HCT116 (cell line): ENCODE results near the gene TEX54. TPM values are rescaled to one million over a fixed set of nuclear protein-coding genes. Genes with fewer than 3 reads are reported as not detected.
A peak's percentile ranks its signal among the peaks of the same experiment; 100 is the strongest.

Source experiments
- ATAC-seq: fragments of 200-7000 bp; cut with Tn5 transposase; 2 replicates; pipeline ENCODE4 v1.9.1; 2020; ENCODE audit warnings: mild to moderate bottlenecking, moderate library complexity
- BruUV-seq: library from RNA; stranded (reverse); fragments of 400-500 nt; replicated peaks from 2 replicates; lab custom pipeline; 2021; lab: Mats Ljungman, UMichigan
- CTCF ChIA-PET: fragments of 300-600 bp; sonication (Branson Sonifier 250); formaldehyde crosslinking; loops from one replicate; lab custom pipeline; 2021; ENCODE audit warnings: antibody characterized with exemption; lab: Charles Lee
- POLR2A ChIA-PET: fragments of 300-600, 350-600 bp; sonication (Branson Sonifier 250); formaldehyde crosslinking; loops from one replicate; lab custom pipeline; 2021; ENCODE audit warnings: antibody characterized with exemption; lab: Charles Lee
- RAD21 ChIA-PET, 2 experiments: fragments of 300-600 bp; sonication (Branson Sonifier 250); formaldehyde crosslinking; loops; one replicate each; lab custom pipeline; 2023; ENCODE audit warnings: low total read pairs in 2 of 2; ENCODE audit not compliant: uncharacterized antibody in 2 of 2, unreplicated experiment in 2 of 2, low non-redundant PET in 1 of 2; lab: Charles Lee
- DNase-seq: peaks from one replicate; pipeline ENCODE4 v3.0.0-alpha.2; 2010; ENCODE audit warnings: low read depth, low spot score
- H2AFZ ChIP-seq: fragments of 200-600 bp; shearing (Covaris generic), sonication (generic); 2 replicates; pipeline ENCODE4 v1.6.1; 2017; ENCODE audit warnings: low read depth, mixed run types, mixed read lengths, antibody characterized with exemption, low read length; ENCODE audit not compliant: poor library complexity, severe bottlenecking
- H3K27ac ChIP-seq: 2 replicates; pipeline ENCODE4 v1.5.1; 2012; ENCODE audit warnings: low read depth, low read length
- H3K27me3 ChIP-seq: fragments of 200-600 bp; sonication (generic); 2 replicates; pipeline ENCODE4 v1.6.1; 2016; ENCODE audit warnings: mixed run types, low read length, mixed read lengths; ENCODE audit not compliant: insufficient read depth
- H3K36me3 ChIP-seq, 2 experiments: fragments of 200-500 bp in 1 of 2; fragments of 200-600 bp in 1 of 2; sonication (Bioruptor generic) in 1 of 2; sonication (generic) in 1 of 2; 2 replicates each; pipeline versions ENCODE4 v1.5.1 to v1.6.1; 2014 to 2016; ENCODE audit warnings: low read length in 2 of 2, inconsistent platforms in 1 of 2, mixed read lengths in 1 of 2, mixed run types in 1 of 2; ENCODE audit not compliant: insufficient read depth in 2 of 2, control insufficient read depth in 1 of 2
- H3K4me1 ChIP-seq, 2 experiments: fragments of 200-600 bp in 1 of 2; sonication (generic) in 1 of 2; 2 replicates each; pipeline versions ENCODE4 v1.5.1 to v1.6.1; 2012 to 2017; ENCODE audit warnings: low read length in 2 of 2, inconsistent platforms in 1 of 2, mild to moderate bottlenecking in 1 of 2, mixed read lengths in 1 of 2, mixed run types in 1 of 2, moderate library complexity in 1 of 2; ENCODE audit not compliant: insufficient read depth in 2 of 2, control insufficient read depth in 1 of 2
- H3K4me2 ChIP-seq: fragments of 200-600 bp; sonication (generic); 2 replicates; pipeline ENCODE4 v1.6.1; 2017; ENCODE audit warnings: mixed run types, low read length, mixed read lengths
- H3K4me3 ChIP-seq, 2 experiments: fragments of 200-600 bp in 1 of 2; sonication (generic) in 1 of 2; replicated peaks in 1 of 2; 2 replicates each; pipeline ENCODE4 v1.5.1; 2011 to 2016; ENCODE audit warnings: low read length in 2 of 2, control low read depth in 1 of 2, low read depth in 1 of 2, mild to moderate bottlenecking in 1 of 2, mixed read lengths in 1 of 2, mixed run types in 1 of 2
- H3K79me2 ChIP-seq: fragments of 200-600 bp; sonication (generic); 2 replicates; pipeline ENCODE4 v1.6.1; 2017; ENCODE audit warnings: mild to moderate bottlenecking, mixed run types, low read length, moderate library complexity, mixed read lengths; ENCODE audit not compliant: insufficient read depth
- H3K9ac ChIP-seq: fragments of 200-600 bp; sonication (generic); 2 replicates; pipeline ENCODE4 v1.6.1; 2016; ENCODE audit warnings: low read length, mixed read lengths
- H3K9me2 ChIP-seq: fragments of 200-600 bp; sonication (generic), shearing (Covaris generic); 2 replicates; pipeline ENCODE4 v1.6.1; 2017; ENCODE audit warnings: mixed run types, mild to moderate bottlenecking, moderate library complexity; ENCODE audit not compliant: insufficient read depth
- H3K9me3 ChIP-seq, 2 experiments: fragments of 200-500 bp in 1 of 2; fragments of 200-600 bp in 1 of 2; sonication (Bioruptor generic) in 1 of 2; sonication (generic) in 1 of 2; 2 replicates each; pipeline ENCODE4 v1.6.1; 2014 to 2017; ENCODE audit warnings: low read length in 2 of 2, mixed read lengths in 2 of 2, inconsistent platforms in 1 of 2, low read depth in 1 of 2, mild to moderate bottlenecking in 1 of 2, mixed run types in 1 of 2, moderate library complexity in 1 of 2; ENCODE audit not compliant: control insufficient read depth in 1 of 2, insufficient read depth in 1 of 2
- H4K20me1 ChIP-seq: fragments of 200-600 bp; sonication (generic), shearing (Covaris generic); 2 replicates; pipeline ENCODE4 v1.6.1; 2017; ENCODE audit warnings: mixed run types, mild to moderate bottlenecking, moderate library complexity; ENCODE audit not compliant: insufficient read depth
- CBX3 ChIP-seq: IDR thresholded peaks from 2 replicates; pipeline ENCODE4 v1.6.1; 2012; ENCODE audit warnings: low read depth
- CEBPB ChIP-seq: IDR thresholded peaks from 2 replicates; pipeline ENCODE4 v1.6.1; 2012; ENCODE audit warnings: low read depth
- ELF1 ChIP-seq: IDR thresholded peaks from 2 replicates; pipeline ENCODE4 v1.6.1; 2012; ENCODE audit warnings: low read depth, borderline replicate concordance
- EZH2 ChIP-seq: fragments of 200-600 bp; sonication (generic); IDR thresholded peaks from 2 replicates; pipeline ENCODE4 v1.6.1; 2017; ENCODE audit warnings: antibody characterized with exemption, mixed run types
- EZH2phosphoT487 ChIP-seq: fragments of 200-600 bp; IDR thresholded peaks from 2 replicates; pipeline ENCODE4 v1.6.1; 2018; ENCODE audit warnings: antibody characterized with exemption, borderline replicate concordance
- FOSL1 ChIP-seq: IDR thresholded peaks from 2 replicates; pipeline ENCODE4 v1.6.1; 2012; ENCODE audit warnings: low read depth
- JUND ChIP-seq: IDR thresholded peaks from 2 replicates; pipeline ENCODE4 v1.6.1; 2012
- POLR2A ChIP-seq: IDR thresholded peaks from 2 replicates; pipeline ENCODE4 v1.7.0; 2011; ENCODE audit warnings: borderline replicate concordance; ENCODE audit not compliant: insufficient read depth, insufficient read length; ENCODE audit errors: extremely low read depth
- POLR2AphosphoS5 ChIP-seq: IDR thresholded peaks from 2 replicates; pipeline ENCODE4 v1.6.1; 2011; ENCODE audit warnings: mild to moderate bottlenecking, low read depth, low read length, moderate library complexity
- RAD21 ChIP-seq: IDR thresholded peaks from 2 replicates; pipeline ENCODE4 v1.6.1; 2012; ENCODE audit warnings: low read depth, mild to moderate bottlenecking
- SIN3A ChIP-seq: IDR thresholded peaks from 2 replicates; pipeline ENCODE4 v1.6.1; 2012; ENCODE audit warnings: low read depth
- SP1 ChIP-seq: IDR thresholded peaks from 2 replicates; pipeline ENCODE4 v1.6.1; 2012; ENCODE audit warnings: low read depth
- SRF ChIP-seq: IDR thresholded peaks from 2 replicates; pipeline ENCODE4 v1.6.1; 2012; ENCODE audit warnings: low read depth
- YY1 ChIP-seq: IDR thresholded peaks from 2 replicates; pipeline ENCODE4 v1.6.1; 2011; ENCODE audit warnings: low read length, low read depth, moderate library complexity, mild to moderate bottlenecking; ENCODE audit not compliant: insufficient replicate concordance; ENCODE audit errors: extremely low read depth
- ZFX ChIP-seq: fragments of 450-650 bp; IDR thresholded peaks from 2 replicates; pipeline ENCODE4 v1.6.1; 2017
- ZNF274 ChIP-seq: fragments of 200-500 bp; sonication (Bioruptor generic); IDR thresholded peaks from 2 replicates; pipeline ENCODE4 v1.6.1; 2014; ENCODE audit warnings: mild to moderate bottlenecking, low read depth, low read length, inconsistent platforms
- intact Hi-C: fragments of 100-400 bp; cut with micrococcal nuclease; formaldehyde crosslinking; loops from 2 replicates; pipeline ENCODE4 v1.10.0; 2022
- total RNA-seq: library from RNA; stranded (reverse); gene quantifications from one replicate; pipeline ENCODE4 v1.2.1, GENCODE V29; 2021; ENCODE audit not compliant: unreplicated experiment
- TF ChIP-seq, protein P1 (sequence below): IDR thresholded peaks from 2 replicates; pipeline ENCODE4 v1.6.1; 2012; ENCODE audit warnings: low read depth
- TF ChIP-seq, protein P2 (sequence below): IDR thresholded peaks from 2 replicates; pipeline ENCODE4 v1.6.1; 2011; ENCODE audit warnings: mild to moderate bottlenecking, low read length, moderate library complexity; ENCODE audit not compliant: insufficient replicate concordance; ENCODE audit errors: extremely low read depth
- TF ChIP-seq, protein P3 (sequence below), 3 experiments: fragments of 200-600 bp in 1 of 3; sonication (generic) in 1 of 3; IDR thresholded peaks in 2 of 3; conservative IDR thresholded peaks in 1 of 3; 2 replicates each; pipeline ENCODE4 v1.5.1; 2012 to 2017; ENCODE audit warnings: low read depth in 2 of 3, low read length in 2 of 3, antibody characterized with exemption in 1 of 3, borderline replicate concordance in 1 of 3, control low read depth in 1 of 3, mild to moderate bottlenecking in 1 of 3, mixed read lengths in 1 of 3, mixed run types in 1 of 3, moderate library complexity in 1 of 3; ENCODE audit not compliant: insufficient read depth in 1 of 3
- TF ChIP-seq, protein P4 (sequence below): IDR thresholded peaks from 2 replicates; pipeline ENCODE4 v1.6.1; 2012

TEX54 gene
- total RNA-seq, 1 experiment from 2014 or later, result not detected

DNA sequence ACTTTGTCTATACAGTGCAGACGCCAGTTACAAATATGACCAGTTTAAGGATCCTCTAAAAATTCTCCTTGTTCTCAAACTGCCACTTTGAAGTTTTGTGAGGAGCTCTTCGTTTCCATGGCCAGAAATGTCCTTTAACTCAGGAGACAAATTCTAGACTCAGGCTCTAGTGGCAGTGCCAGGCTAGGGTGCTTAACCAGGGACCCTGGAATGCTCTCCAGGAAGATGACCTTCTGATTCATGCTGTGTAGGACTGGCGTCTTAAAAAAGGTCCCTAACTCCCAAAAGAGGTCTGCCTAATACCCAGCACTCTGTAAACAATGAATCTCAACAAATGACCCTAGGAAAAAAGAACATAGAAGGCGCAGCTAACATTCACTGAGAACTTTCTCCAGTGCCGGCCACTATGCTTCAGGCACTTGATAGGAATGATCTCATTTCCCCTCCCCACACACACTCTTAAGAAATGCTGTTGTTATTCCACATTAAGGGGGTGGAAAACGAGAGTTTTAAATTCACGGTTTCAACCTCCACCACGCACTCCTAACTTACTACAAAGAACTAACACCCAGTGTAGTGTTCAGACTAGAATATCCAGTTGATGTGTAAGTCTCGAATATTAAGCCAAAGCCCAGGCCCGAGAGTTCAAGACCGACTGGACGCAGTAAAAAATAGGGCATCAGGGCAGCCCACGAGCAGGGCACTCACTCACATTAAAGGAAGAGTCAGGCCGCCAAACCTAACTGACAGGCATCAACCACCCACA lies 28.1 kb downstream of the TEX54 start:
- H3K36me3 ChIP-seq, result peaks cover 28 to 31% of the 10 kb centered on the region in 2 experiments
- BruUV-seq, result TSS peak; percentile 77
- H3K27me3 ChIP-seq, result no peaks in the 10 kb centered on the region
- RAD21 ChIA-PET, result no interaction called here
- peak overlapping the region; percentile 85 for H3K27ac ChIP-seq
- peak; percentile 23 for ATAC-seq
- H3K4me3 ChIP-seq, result peak overlapping the region; percentile 68 to 79
- H3K9me2 ChIP-seq, result no peaks in the 10 kb centered on the region
- H3K4me1 ChIP-seq, result peaks cover 0 to 21% of the 10 kb centered on the region in 2 experiments; a peak in 3 of 4 replicates
- TF ChIP-seq SP1 (no peak), ZNF274 (no peak), EZH2 (no peak), CBX3 (no peak), RAD21 (no peak), JUND (no peak), CEBPB (no peak), POLR2A (no peak), ZFX (no peak), EZH2phosphoT487 (no peak), ELF1 (no peak), SIN3A (no peak), POLR2AphosphoS5 (no peak), SRF (no peak), YY1 (no peak), FOSL1 (no peak)
- TF ChIP-seq, protein P1, sequence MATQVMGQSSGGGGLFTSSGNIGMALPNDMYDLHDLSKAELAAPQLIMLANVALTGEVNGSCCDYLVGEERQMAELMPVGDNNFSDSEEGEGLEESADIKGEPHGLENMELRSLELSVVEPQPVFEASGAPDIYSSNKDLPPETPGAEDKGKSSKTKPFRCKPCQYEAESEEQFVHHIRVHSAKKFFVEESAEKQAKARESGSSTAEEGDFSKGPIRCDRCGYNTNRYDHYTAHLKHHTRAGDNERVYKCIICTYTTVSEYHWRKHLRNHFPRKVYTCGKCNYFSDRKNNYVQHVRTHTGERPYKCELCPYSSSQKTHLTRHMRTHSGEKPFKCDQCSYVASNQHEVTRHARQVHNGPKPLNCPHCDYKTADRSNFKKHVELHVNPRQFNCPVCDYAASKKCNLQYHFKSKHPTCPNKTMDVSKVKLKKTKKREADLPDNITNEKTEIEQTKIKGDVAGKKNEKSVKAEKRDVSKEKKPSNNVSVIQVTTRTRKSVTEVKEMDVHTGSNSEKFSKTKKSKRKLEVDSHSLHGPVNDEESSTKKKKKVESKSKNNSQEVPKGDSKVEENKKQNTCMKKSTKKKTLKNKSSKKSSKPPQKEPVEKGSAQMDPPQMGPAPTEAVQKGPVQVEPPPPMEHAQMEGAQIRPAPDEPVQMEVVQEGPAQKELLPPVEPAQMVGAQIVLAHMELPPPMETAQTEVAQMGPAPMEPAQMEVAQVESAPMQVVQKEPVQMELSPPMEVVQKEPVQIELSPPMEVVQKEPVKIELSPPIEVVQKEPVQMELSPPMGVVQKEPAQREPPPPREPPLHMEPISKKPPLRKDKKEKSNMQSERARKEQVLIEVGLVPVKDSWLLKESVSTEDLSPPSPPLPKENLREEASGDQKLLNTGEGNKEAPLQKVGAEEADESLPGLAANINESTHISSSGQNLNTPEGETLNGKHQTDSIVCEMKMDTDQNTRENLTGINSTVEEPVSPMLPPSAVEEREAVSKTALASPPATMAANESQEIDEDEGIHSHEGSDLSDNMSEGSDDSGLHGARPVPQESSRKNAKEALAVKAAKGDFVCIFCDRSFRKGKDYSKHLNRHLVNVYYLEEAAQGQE, result no peak
- TF ChIP-seq, protein P2, sequence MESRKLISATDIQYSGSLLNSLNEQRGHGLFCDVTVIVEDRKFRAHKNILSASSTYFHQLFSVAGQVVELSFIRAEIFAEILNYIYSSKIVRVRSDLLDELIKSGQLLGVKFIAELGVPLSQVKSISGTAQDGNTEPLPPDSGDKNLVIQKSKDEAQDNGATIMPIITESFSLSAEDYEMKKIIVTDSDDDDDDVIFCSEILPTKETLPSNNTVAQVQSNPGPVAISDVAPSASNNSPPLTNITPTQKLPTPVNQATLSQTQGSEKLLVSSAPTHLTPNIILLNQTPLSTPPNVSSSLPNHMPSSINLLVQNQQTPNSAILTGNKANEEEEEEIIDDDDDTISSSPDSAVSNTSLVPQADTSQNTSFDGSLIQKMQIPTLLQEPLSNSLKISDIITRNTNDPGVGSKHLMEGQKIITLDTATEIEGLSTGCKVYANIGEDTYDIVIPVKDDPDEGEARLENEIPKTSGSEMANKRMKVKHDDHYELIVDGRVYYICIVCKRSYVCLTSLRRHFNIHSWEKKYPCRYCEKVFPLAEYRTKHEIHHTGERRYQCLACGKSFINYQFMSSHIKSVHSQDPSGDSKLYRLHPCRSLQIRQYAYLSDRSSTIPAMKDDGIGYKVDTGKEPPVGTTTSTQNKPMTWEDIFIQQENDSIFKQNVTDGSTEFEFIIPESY, result no peak
- TF ChIP-seq, protein P3, sequence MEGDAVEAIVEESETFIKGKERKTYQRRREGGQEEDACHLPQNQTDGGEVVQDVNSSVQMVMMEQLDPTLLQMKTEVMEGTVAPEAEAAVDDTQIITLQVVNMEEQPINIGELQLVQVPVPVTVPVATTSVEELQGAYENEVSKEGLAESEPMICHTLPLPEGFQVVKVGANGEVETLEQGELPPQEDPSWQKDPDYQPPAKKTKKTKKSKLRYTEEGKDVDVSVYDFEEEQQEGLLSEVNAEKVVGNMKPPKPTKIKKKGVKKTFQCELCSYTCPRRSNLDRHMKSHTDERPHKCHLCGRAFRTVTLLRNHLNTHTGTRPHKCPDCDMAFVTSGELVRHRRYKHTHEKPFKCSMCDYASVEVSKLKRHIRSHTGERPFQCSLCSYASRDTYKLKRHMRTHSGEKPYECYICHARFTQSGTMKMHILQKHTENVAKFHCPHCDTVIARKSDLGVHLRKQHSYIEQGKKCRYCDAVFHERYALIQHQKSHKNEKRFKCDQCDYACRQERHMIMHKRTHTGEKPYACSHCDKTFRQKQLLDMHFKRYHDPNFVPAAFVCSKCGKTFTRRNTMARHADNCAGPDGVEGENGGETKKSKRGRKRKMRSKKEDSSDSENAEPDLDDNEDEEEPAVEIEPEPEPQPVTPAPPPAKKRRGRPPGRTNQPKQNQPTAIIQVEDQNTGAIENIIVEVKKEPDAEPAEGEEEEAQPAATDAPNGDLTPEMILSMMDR (IDR thresholded peaks at IDR 0.05 in 2 of 3, conservative IDR thresholded peaks at IDR 0.05 in 1 of 3; ENCODE audit: borderline replicate concordance in 1 of 3, insufficient read depth in 1 of 3, low read depth in 2 of 3, low read length in 2 of 3), result no peak
- TF ChIP-seq, protein P4, sequence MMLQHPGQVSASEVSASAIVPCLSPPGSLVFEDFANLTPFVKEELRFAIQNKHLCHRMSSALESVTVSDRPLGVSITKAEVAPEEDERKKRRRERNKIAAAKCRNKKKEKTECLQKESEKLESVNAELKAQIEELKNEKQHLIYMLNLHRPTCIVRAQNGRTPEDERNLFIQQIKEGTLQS, result no peak
- TF ChIP-seq, all 23 proteins: peak for 0
- Histone ChIP-seq H3K9ac (peak overlapping the region; percentile 89), H3K4me2 (peak overlapping the region; percentile 86), H3K9me3 (no peaks in the 10 kb centered on the region), H3K79me2 (peaks cover 38% of the 10 kb centered on the region), H2AFZ (no peak overlapping the region), H4K20me1 (no peaks in the 10 kb centered on the region)
- CTCF ChIA-PET, result no interaction called here
- POLR2A ChIA-PET, result interaction anchor here (0.7 to 1.7 kb wide), 2 partner anchors 10 to 37 kb away, joined by 4 to 7 read pairs; no protein-coding TSS in a partner anchor
- intact Hi-C loops, result no loop called here
- no peak for DNase-seq
